ENCODE data around the gene MEGF9. TPM values are rescaled to one million over a fixed set of nuclear protein-coding genes. Genes with fewer than 3 reads are reported as not detected.

Gene MEGF9
- total RNA-seq, 1 donor from 2014 or later: 14.3 TPM

GRCh38 chr9:120610975-120611689 lies 103.1 kb downstream of the MEGF9 start:
- no peaks in the 10 kb centered on the region for H3K27me3 ChIP-seq
- H3K27ac ChIP-seq: no peak overlapping the region
- intact Hi-C loops (cut with DNase I): no loop called here
- no peak for DNase-seq (ENCODE audit: low spot score in 2 of 2)
- peaks cover 0 to 18% of the 10 kb centered on the region in 2 donors for H3K36me3 ChIP-seq
- H3K9me3 ChIP-seq: no peaks in the 10 kb centered on the region
- H3K4me3 ChIP-seq: no peak overlapping the region
- TF ChIP-seq CTCF (IDR thresholded peaks at IDR 0.05): no peak
- H3K4me1 ChIP-seq: no peaks in the 10 kb centered on the region

GRCh38 chr9:120609636-120610035 lies 104.6 kb downstream of the MEGF9 start:
- no peak for DNase-seq (ENCODE audit: low spot score in 2 of 2)
- Histone ChIP-seq H3K4me1 (no peaks in the 10 kb centered on the region), H3K9me3 (no peaks in the 10 kb centered on the region), H3K27me3 (no peaks in the 10 kb centered on the region), H3K36me3 (peaks cover 0 to 21% of the 10 kb centered on the region in 2 donors), H3K4me3 (no peak overlapping the region), H3K27ac (no peak overlapping the region)
- intact Hi-C loops (cut with DNase I): no loop called here
- TF ChIP-seq CTCF (IDR thresholded peaks at IDR 0.05): no peak

DNA sequence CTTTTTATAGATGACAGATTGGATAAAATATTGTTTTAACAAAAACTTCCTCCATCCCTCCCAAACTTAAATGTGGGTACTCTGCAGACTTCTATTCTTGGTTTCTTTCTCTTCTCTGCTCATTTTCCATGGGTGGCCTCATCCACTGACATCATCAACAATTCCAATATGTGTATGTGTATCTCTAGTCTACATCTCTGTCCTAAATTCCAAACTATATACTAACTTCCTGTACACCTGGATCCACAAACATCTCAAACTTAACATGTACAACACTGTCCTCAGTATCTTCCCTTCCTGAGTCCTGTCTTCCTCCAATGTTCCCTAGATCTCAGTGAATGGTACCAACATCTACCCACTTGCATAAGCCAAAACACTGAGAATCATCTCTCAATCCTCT lies 105.8 kb downstream of the MEGF9 start:
- H3K27ac ChIP-seq: no peak overlapping the region
- no peak overlapping the region for H3K4me3 ChIP-seq
- no peak for DNase-seq (ENCODE audit: low spot score in 2 of 2)
- no peaks in the 10 kb centered on the region for H3K27me3 ChIP-seq
- intact Hi-C loops (cut with DNase I): no loop called here
- peaks cover 0 to 22% of the 10 kb centered on the region in 2 donors for H3K36me3 ChIP-seq
- no peaks in the 10 kb centered on the region for H3K9me3 ChIP-seq
- no peak for TF ChIP-seq CTCF (IDR thresholded peaks at IDR 0.05)
- H3K4me1 ChIP-seq: no peaks in the 10 kb centered on the region

GRCh38 chr9:120603591-120603990 lies 110.7 kb downstream of the MEGF9 start:
- DNase-seq (ENCODE audit: low spot score in 2 of 2): no peak
- Histone ChIP-seq H3K27me3 (no peaks in the 10 kb centered on the region), H3K4me1 (no peaks in the 10 kb centered on the region), H3K9me3 (no peaks in the 10 kb centered on the region), H3K27ac (no peak overlapping the region), H3K4me3 (no peak overlapping the region), H3K36me3 (peaks cover 0 to 22% of the 10 kb centered on the region in 2 donors)
- TF ChIP-seq CTCF (IDR thresholded peaks at IDR 0.05): no peak
- intact Hi-C loops (cut with DNase I): no loop called here

DNA sequence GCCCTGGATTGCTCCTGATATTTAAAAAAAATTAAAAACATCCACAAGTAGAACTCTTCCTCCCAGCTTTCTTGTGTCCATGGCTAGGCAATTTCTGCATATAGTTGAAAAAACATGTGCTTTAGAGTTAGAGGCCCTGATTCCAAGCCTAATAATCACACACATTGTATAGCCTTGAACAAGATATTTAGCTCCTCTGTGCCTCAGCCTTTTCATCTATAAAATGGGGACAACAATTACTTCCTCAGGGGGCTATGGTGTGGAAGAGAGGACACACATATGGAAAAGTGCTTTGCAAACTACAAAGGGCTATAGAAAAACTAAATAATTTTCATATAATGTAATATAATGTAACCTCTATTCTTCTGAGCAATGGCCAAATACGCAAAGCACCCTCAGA lies 111.3 kb downstream of the MEGF9 start:
- H3K4me1 ChIP-seq: no peaks in the 10 kb centered on the region
- H3K36me3 ChIP-seq: peaks cover 0 to 22% of the 10 kb centered on the region in 2 donors
- no peaks in the 10 kb centered on the region for H3K27me3 ChIP-seq
- H3K9me3 ChIP-seq: no peaks in the 10 kb centered on the region
- H3K4me3 ChIP-seq: no peak overlapping the region
- TF ChIP-seq CTCF (IDR thresholded peaks at IDR 0.05): no peak
- H3K27ac ChIP-seq: no peak overlapping the region
- intact Hi-C loops (cut with DNase I): no loop called here
- DNase-seq (ENCODE audit: low spot score in 2 of 2): no peak

GRCh38 chr9:120593955-120594277 lies 120.4 kb downstream of the MEGF9 start:
- intact Hi-C loops (cut with DNase I): no loop called here
- DNase-seq (ENCODE audit: low spot score in 2 of 2): no peak
- Histone ChIP-seq H3K27ac (no peak overlapping the region), H3K9me3 (peaks cover 0 to 5% of the 10 kb centered on the region in 2 donors), H3K4me3 (no peak overlapping the region), H3K27me3 (no peaks in the 10 kb centered on the region), H3K4me1 (no peaks in the 10 kb centered on the region), H3K36me3 (no peaks in the 10 kb centered on the region)
- TF ChIP-seq CTCF (IDR thresholded peaks at IDR 0.05): no peak
